HG02840 (cell line): ENCODE data around the gene OMG.
"Not testable (repeated sequence)": the region's sequence is repeated elsewhere in the genome, so short reads cannot be mapped to it uniquely, and the experiment has no call there.

Experiments
- ATAC-seq: cut with Tn5 transposase; IDR thresholded peaks from one replicate; pipeline ENCODE4 v1.9.1; 2021; ENCODE audit warnings: mild to moderate bottlenecking, moderate library complexity, moderate number of reproducible peaks; ENCODE audit not compliant: unreplicated experiment, low FRiP score

OMG gene

GRCh38 chr17:31297090-31297489, at the start of gene OMG:
OMG (minus strand) TSS chr17:31297239; CDS start chr17:31296331, 908 bp downstream.
- no peak for ATAC-seq

- not testable (repeated sequence) for ATAC-seq
Measured at GRCh38 chr17:31345191-31345747, 48.2 kb upstream of the OMG start.

GRCh38 chr17:31339906-31340661, 43.0 kb upstream of the OMG start:
- ATAC-seq, result no peak

- no peak for ATAC-seq
Measured at GRCh38 chr17:31329221-31329620, 32.2 kb upstream of the OMG start.

- no peak for ATAC-seq
Measured at GRCh38 chr17:31328160-31328535, 31.1 kb upstream of the OMG start.

- ATAC-seq, result no peak
Measured at GRCh38 chr17:31327534-31328159, 30.6 kb upstream of the OMG start.

GRCh38 chr17:31323551-31323950, 26.5 kb upstream of the OMG start:
- ATAC-seq, result no peak

GRCh38 chr17:31321966-31322365, 24.9 kb upstream of the OMG start:
- ATAC-seq, result no peak

GRCh38 chr17:31321481-31321880, 24.4 kb upstream of the OMG start, which contains the start of gene EVI2A:
EVI2A (minus strand) TSS chr17:31321622; CDS start chr17:31319013, 2,609 bp downstream.
- ATAC-seq, result no peak

- ATAC-seq, result no peak
Measured at GRCh38 chr17:31320791-31321190, 23.8 kb upstream of the OMG start.

- ATAC-seq, result no peak
Measured at GRCh38 chr17:31320241-31320640, 23.2 kb upstream of the OMG start.

GRCh38 chr17:31318851-31319661, 22.0 kb upstream of the OMG start:
- no peak for ATAC-seq

- no peak for ATAC-seq
Measured at GRCh38 chr17:31318298-31318801, 21.3 kb upstream of the OMG start.

- ATAC-seq, result no peak
Measured at GRCh38 chr17:31314782-31315100, 17.7 kb upstream of the OMG start.

- ATAC-seq, result no peak
Measured at GRCh38 chr17:31313982-31314781, 17.1 kb upstream of the OMG start, which contains the start of gene EVI2B. EVI2B (minus strand) TSS chr17:31314054; CDS start chr17:31305609, 8,445 bp downstream.

- ATAC-seq, result not testable (repeated sequence)
Measured at GRCh38 chr17:31312223-31312622, 15.2 kb upstream of the OMG start.

- no peak for ATAC-seq
Measured at GRCh38 chr17:31311526-31311925, 14.5 kb upstream of the OMG start.

- no peak for ATAC-seq
Measured at GRCh38 chr17:31310886-31311285, 13.8 kb upstream of the OMG start.

GRCh38 chr17:31310260-31310659, 13.2 kb upstream of the OMG start:
- ATAC-seq, result no peak

GRCh38 chr17:31309556-31309955, 12.5 kb upstream of the OMG start:
- no peak for ATAC-seq
